Testis (tissue), 3 donors: ENCODE measurements around the gene SUSD6. TPM values are rescaled to one million over a fixed set of nuclear protein-coding genes. Genes with fewer than 3 reads are reported as not detected.

ENCODE experiments used
- DNase-seq: peaks from one replicate; pipeline ENCODE4 v3.0.0-alpha.2; 2019
- H3K27ac ChIP-seq, 2 donors: fragments of 200-600 bp; sonication (generic); one replicate each; pipeline ENCODE4 v1.5.1; 2019
- H3K27me3 ChIP-seq: fragments of 200-600 bp; sonication (generic); one replicate; pipeline ENCODE4 v1.5.1; 2019
- H3K36me3 ChIP-seq: fragments of 200-600 bp; sonication (generic); one replicate; pipeline ENCODE4 v1.5.1; 2017; ENCODE audit warnings: low read depth; ENCODE audit errors: missing control alignments
- H3K4me1 ChIP-seq: fragments of 200-600 bp; sonication (generic); one replicate; pipeline ENCODE4 v1.5.1; 2019
- H3K4me3 ChIP-seq, 2 donors: fragments of 200-600 bp; sonication (generic); one replicate each; pipeline ENCODE4 v1.5.1; 2017 to 2019
- H3K9me3 ChIP-seq: fragments of 200-600 bp; sonication (generic); one replicate; pipeline ENCODE4 v1.5.1; 2017
- CTCF ChIP-seq, 3 experiments: fragments of 450-650 bp in 2 of 3; fragments of 200-600 bp in 1 of 3; sonication (generic) in 1 of 3; IDR thresholded peaks; one replicate each; pipeline ENCODE4 v1.5.1; 2016 to 2019; ENCODE audit warnings: antibody characterized with exemption in 3 of 3, mild to moderate bottlenecking in 2 of 3, moderate library complexity in 1 of 3
- POLR2A ChIP-seq: fragments of 450-650 bp; IDR thresholded peaks from one replicate; pipeline ENCODE4 v1.6.1; 2017; ENCODE audit warnings: antibody characterized with exemption, mild to moderate bottlenecking, moderate library complexity
- WGBS, 2 donors: methylation state at CpG; one replicate each; pipeline ENCODE4 v1.1.5; 2018; 5-methylcytosine and 5-hydroxymethylcytosine counted together
- intact Hi-C: fragments of 100-400 bp; cut with DNase I; formaldehyde crosslinking; loops from one replicate; pipeline ENCODE4 v1.15.1; 2023; ENCODE audit warnings: low total_unique reads
- polyA plus RNA-seq: library from polyadenylated mRNA; stranded (reverse); fragments of 350-450 nt; fragmentation: Illumina TruSeq; extraction: RNeasy Lipid Tissue Mini Kit (QIAGEN cat#74804); gene quantifications from one replicate; pipeline ENCODE4 v1.2.3, GENCODE V29; 2014; ENCODE audit warnings: low read depth, low replicate concordance; ENCODE audit not compliant: insufficient read depth
- total RNA-seq, 2 donors: library from RNA; depleted of rRNA; stranded (reverse); fragments of >200 nt; gene quantifications; one replicate each; pipeline ENCODE4 v1.2.3, GENCODE V29; 2016

Gene SUSD6
- total and polyA plus RNA-seq, 3 donors from 2014 or later: 27.7 to 39.5 (median 38.7) TPM

- WGBS, 2 donors: 88 to 96% methylated on average over 2 of the region's 2 CpGs
- no peak for DNase-seq
- Histone ChIP-seq H3K4me1 (no peaks in the 10 kb centered on the region), H3K27ac (no peak overlapping the region), H3K4me3 (no peak overlapping the region), H3K9me3 (no peaks in the 10 kb centered on the region), H3K36me3 (no peaks in the 10 kb centered on the region), H3K27me3 (no peaks in the 10 kb centered on the region)
- TF ChIP-seq CTCF (IDR thresholded peaks at IDR 0.05): no peak
- no peak for TF ChIP-seq POLR2A
- intact Hi-C loops: no loop called here
Measured at GRCh38 chr14:69754487-69754886, 143.1 kb downstream of the SUSD6 start.

- Histone ChIP-seq H3K9me3 (no peaks in the 10 kb centered on the region), H3K27ac (no peak overlapping the region), H3K4me3 (no peak overlapping the region), H3K4me1 (no peaks in the 10 kb centered on the region), H3K36me3 (no peaks in the 10 kb centered on the region), H3K27me3 (no peaks in the 10 kb centered on the region)
- intact Hi-C loops: no loop called here
- TF ChIP-seq POLR2A: no peak
- TF ChIP-seq CTCF (IDR thresholded peaks at IDR 0.05): no peak
- no peak for DNase-seq
Measured at GRCh38 chr14:69755296-69755695, 143.9 kb downstream of the SUSD6 start.

GRCh38 chr14:69755784-69756183 is 144.4 kb downstream of the SUSD6 start:
- H3K9me3 ChIP-seq: no peaks in the 10 kb centered on the region
- H3K27ac ChIP-seq: no peak overlapping the region
- DNase-seq: no peak
- no peak overlapping the region for H3K4me3 ChIP-seq
- H3K27me3 ChIP-seq: no peaks in the 10 kb centered on the region
- no peaks in the 10 kb centered on the region for H3K4me1 ChIP-seq
- no peaks in the 10 kb centered on the region for H3K36me3 ChIP-seq
- intact Hi-C loops: no loop called here
- 61 to 63% methylated on average over 2 of the region's 2 CpGs for WGBS, 2 donors
- no peak for TF ChIP-seq POLR2A
- TF ChIP-seq CTCF (IDR thresholded peaks at IDR 0.05): no peak

- H3K27ac ChIP-seq: no peak overlapping the region
- no peak for DNase-seq
- H3K9me3 ChIP-seq: no peaks in the 10 kb centered on the region
- H3K36me3 ChIP-seq: no peaks in the 10 kb centered on the region
- 80 to 91% methylated on average over 3 of the region's 3 CpGs for WGBS, 2 donors
- no peaks in the 10 kb centered on the region for H3K27me3 ChIP-seq
- no peak overlapping the region for H3K4me3 ChIP-seq
- no peak for TF ChIP-seq POLR2A
- TF ChIP-seq CTCF (IDR thresholded peaks at IDR 0.05): no peak
- H3K4me1 ChIP-seq: no peaks in the 10 kb centered on the region
- intact Hi-C loops: no loop called here
Measured at GRCh38 chr14:69756298-69756697, 144.9 kb downstream of the SUSD6 start.

- intact Hi-C loops: no loop called here
Measured at GRCh38 chr14:69760810-69761209, 149.4 kb downstream of the SUSD6 start.

More at GRCh38 chr14:69760810-69761209, 149.4 kb downstream of the SUSD6 start:
- Histone ChIP-seq H3K9me3 (no peaks in the 10 kb centered on the region), H3K27ac (no peak overlapping the region), H3K4me1 (no peaks in the 10 kb centered on the region), H3K4me3 (no peak overlapping the region), H3K27me3 (no peaks in the 10 kb centered on the region), H3K36me3 (no peaks in the 10 kb centered on the region)
- TF ChIP-seq POLR2A: no peak
- no peak for TF ChIP-seq CTCF (IDR thresholded peaks at IDR 0.05)
- WGBS, 2 donors: 55 to 69% methylated on average over 1 of the region's 1 CpG
- no peak for DNase-seq
